PC-3 (cell line): ENCODE measurements around the gene LBX2. TPM values are rescaled to one million over a fixed set of nuclear protein-coding genes. Genes with fewer than 3 reads are reported as not detected.
A peak's percentile ranks its signal among the peaks of the same experiment; 100 is the strongest.

ENCODE experiments used
- ATAC-seq: fragments of 200-7000 bp; cut with Tn5 transposase; 2 replicates; pipeline ENCODE4 v1.9.1; 2020; ENCODE audit warnings: mild to moderate bottlenecking, moderate library complexity
- BruUV-seq: library from RNA; stranded (reverse); fragments of 400-500 nt; replicated peaks from 2 replicates; lab custom pipeline; 2021; lab: Mats Ljungman, UMichigan
- CTCF ChIA-PET: fragments of 300-600 bp; sonication (Branson Sonifier 250); formaldehyde crosslinking; loops from one replicate; lab custom pipeline; 2022; ENCODE audit warnings: antibody characterized with exemption; lab: Charles Lee
- POLR2A ChIA-PET: fragments of 300-600 bp; sonication (Branson Sonifier 250); formaldehyde crosslinking; loops from one replicate; lab custom pipeline; 2022; ENCODE audit warnings: antibody characterized with exemption; ENCODE audit not compliant: unreplicated experiment; lab: Charles Lee
- DNase-seq: peaks from one replicate; pipeline ENCODE4 v3.0.0-alpha.2; 2015
- H2AFZ ChIP-seq: fragments of 300-600 bp; sonication (generic); 2 replicates; pipeline ENCODE4 v1.6.0; 2016; ENCODE audit warnings: antibody characterized with exemption, low read length
- H3F3A ChIP-seq: fragments of 300-600 bp; sonication (generic); one replicate; pipeline ENCODE4 v1.6.0; 2017; ENCODE audit warnings: antibody characterized with exemption, low read length, control low read depth, mild to moderate bottlenecking; ENCODE audit not compliant: unreplicated experiment
- H3K27ac ChIP-seq: fragments of 300-600 bp; sonication (generic); 2 replicates; pipeline ENCODE4 v1.5.1; 2016; ENCODE audit warnings: mild to moderate bottlenecking, low read length
- H3K27me3 ChIP-seq: fragments of 300-600 bp; sonication (generic); 2 replicates; pipeline ENCODE4 v1.6.1; 2016; ENCODE audit warnings: low read length, mixed read lengths
- H3K36me3 ChIP-seq: fragments of 300-600 bp; sonication (generic); 2 replicates; pipeline ENCODE4 v1.6.1; 2016; ENCODE audit warnings: low read depth, mixed run types, low read length, mixed read lengths
- H3K4me1 ChIP-seq: fragments of 300-600 bp; sonication (generic); 2 replicates; pipeline ENCODE4 v1.5.1; 2016; ENCODE audit warnings: low read length; ENCODE audit not compliant: insufficient read depth
- H3K4me2 ChIP-seq: fragments of 300-600 bp; sonication (generic); 2 replicates; pipeline ENCODE4 v1.6.0; 2016; ENCODE audit warnings: low read length
- H3K4me3 ChIP-seq: fragments of 300-600 bp; sonication (generic); 2 replicates; pipeline ENCODE4 v1.5.1; 2016; ENCODE audit warnings: mild to moderate bottlenecking, low read length, mixed read lengths
- H3K79me2 ChIP-seq: fragments of 300-600 bp; sonication (generic); 2 replicates; pipeline ENCODE4 v1.6.1; 2017; ENCODE audit warnings: low read length, mixed read lengths
- H3K9ac ChIP-seq: fragments of 300-600 bp; sonication (generic); 2 replicates; pipeline ENCODE4 v1.6.0; 2016; ENCODE audit warnings: mild to moderate bottlenecking, low read length
- H3K9me2 ChIP-seq: fragments of 300-600 bp; sonication (generic); replicated peaks from 2 replicates; pipeline ENCODE4 v1.6.1; 2016; ENCODE audit warnings: mixed run types, low read length, mixed read lengths
- H3K9me3 ChIP-seq: fragments of 300-600 bp; sonication (generic); 2 replicates; pipeline ENCODE4 v1.6.1; 2016; ENCODE audit warnings: low read length, mixed read lengths
- H4K20me1 ChIP-seq: fragments of 300-600 bp; sonication (generic); 2 replicates; pipeline ENCODE4 v1.6.1; 2016; ENCODE audit warnings: low read length, mixed read lengths
- EZH2 ChIP-seq: fragments of 300-600 bp; sonication (generic); IDR thresholded peaks from one replicate; pipeline ENCODE4 v1.6.1; 2017; ENCODE audit warnings: antibody characterized with exemption, mild to moderate bottlenecking, low read length; ENCODE audit not compliant: unreplicated experiment
- EZH2phosphoT487 ChIP-seq: fragments of 300-600 bp; sonication (generic); IDR thresholded peaks from 2 replicates; pipeline ENCODE4 v1.6.1; 2018; ENCODE audit warnings: mild to moderate bottlenecking, antibody characterized with exemption, low read length, borderline replicate concordance
- intact Hi-C: fragments of 100-400 bp; cut with micrococcal nuclease; formaldehyde crosslinking; loops from 2 replicates; pipeline ENCODE4 v1.9.0; 2023
- total RNA-seq: library from RNA; depleted of rRNA; stranded (reverse); fragments of >200 nt; gene quantifications from 2 replicates; pipeline ENCODE4 v1.2.3, GENCODE V29; 2014
- TF ChIP-seq, protein P1 (sequence below): fragments of 300-600 bp; sonication (generic); conservative IDR thresholded peaks from 2 replicates; pipeline ENCODE4 v1.5.1; 2017; ENCODE audit warnings: antibody characterized with exemption, low read depth, mild to moderate bottlenecking, low read length

Gene LBX2
- total RNA-seq, 1 experiment from 2014 or later, result not detected

DNA sequence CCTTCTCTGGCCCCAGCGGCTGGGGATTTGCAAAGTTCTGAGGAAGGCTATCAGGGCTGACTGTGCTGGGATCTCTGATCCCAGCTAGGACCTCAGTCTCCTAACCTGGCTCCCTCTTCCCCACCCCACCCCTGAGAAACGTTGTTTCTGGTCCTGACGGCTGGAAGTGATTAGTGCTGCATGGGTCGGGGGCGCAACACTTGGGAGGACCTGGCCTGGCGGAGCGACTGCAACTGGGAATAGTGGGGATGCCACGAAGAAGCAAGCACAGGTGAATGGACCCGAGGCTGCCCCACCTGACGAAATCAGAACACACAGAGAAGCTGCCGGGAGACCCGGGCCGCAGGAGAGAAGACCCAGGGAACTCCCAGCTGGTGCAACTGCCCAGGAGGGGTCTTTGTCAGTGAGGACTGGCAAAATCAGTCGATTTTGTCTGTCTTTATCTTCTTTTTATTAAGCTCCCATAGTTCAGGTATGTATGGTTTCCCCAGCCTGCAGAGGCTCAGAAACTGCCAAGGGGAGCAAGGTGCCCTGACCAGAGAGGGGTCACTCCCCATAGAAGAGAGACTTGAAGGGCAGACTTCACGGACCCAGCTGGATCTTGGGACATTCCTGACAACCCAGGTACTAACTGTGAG, 656 bp upstream of the LBX2 start:
- TF ChIP-seq, protein P1, sequence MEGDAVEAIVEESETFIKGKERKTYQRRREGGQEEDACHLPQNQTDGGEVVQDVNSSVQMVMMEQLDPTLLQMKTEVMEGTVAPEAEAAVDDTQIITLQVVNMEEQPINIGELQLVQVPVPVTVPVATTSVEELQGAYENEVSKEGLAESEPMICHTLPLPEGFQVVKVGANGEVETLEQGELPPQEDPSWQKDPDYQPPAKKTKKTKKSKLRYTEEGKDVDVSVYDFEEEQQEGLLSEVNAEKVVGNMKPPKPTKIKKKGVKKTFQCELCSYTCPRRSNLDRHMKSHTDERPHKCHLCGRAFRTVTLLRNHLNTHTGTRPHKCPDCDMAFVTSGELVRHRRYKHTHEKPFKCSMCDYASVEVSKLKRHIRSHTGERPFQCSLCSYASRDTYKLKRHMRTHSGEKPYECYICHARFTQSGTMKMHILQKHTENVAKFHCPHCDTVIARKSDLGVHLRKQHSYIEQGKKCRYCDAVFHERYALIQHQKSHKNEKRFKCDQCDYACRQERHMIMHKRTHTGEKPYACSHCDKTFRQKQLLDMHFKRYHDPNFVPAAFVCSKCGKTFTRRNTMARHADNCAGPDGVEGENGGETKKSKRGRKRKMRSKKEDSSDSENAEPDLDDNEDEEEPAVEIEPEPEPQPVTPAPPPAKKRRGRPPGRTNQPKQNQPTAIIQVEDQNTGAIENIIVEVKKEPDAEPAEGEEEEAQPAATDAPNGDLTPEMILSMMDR, result no peak
- no peak for TF ChIP-seq EZH2
- no peak for TF ChIP-seq EZH2phosphoT487
- no peaks in the 10 kb centered on the region for H3K9me3 ChIP-seq
- H3K4me3 ChIP-seq, result no peak overlapping the region
- no peaks in the 10 kb centered on the region for H4K20me1 ChIP-seq
- CTCF ChIA-PET, result no interaction called here
- no peaks in the 10 kb centered on the region for H3K27me3 ChIP-seq
- peaks cover 3% of the 10 kb centered on the region; the same call in 1 of the 2 replicates for H3K36me3 ChIP-seq
- peaks cover 19% of the 10 kb centered on the region for H3K4me1 ChIP-seq
- no peaks in the 10 kb centered on the region for H3F3A ChIP-seq
- POLR2A ChIA-PET, result no interaction called here
- no peak for ATAC-seq
- H3K27ac ChIP-seq, result no peak overlapping the region
- no peak for DNase-seq
- intact Hi-C loops, result no loop called here
- H3K9ac ChIP-seq, result no peak overlapping the region
- BruUV-seq, result no TSS peak
- no peaks in the 10 kb centered on the region for H3K79me2 ChIP-seq
- H3K9me2 ChIP-seq, result no peaks in the 10 kb centered on the region
- no peak overlapping the region for H3K4me2 ChIP-seq
- no peak overlapping the region for H2AFZ ChIP-seq

GRCh38 chr2:74498500-74499266, 720 bp downstream of the LBX2 start:
- ATAC-seq, result peak; percentile 69
- H3K9ac ChIP-seq, result peak overlapping the region; percentile 19; the same call in 1 of the 2 replicates
- TF ChIP-seq, protein P1, result no peak
- TSS peak; percentile 40 for BruUV-seq
- H3K36me3 ChIP-seq, result peaks cover 7% of the 10 kb centered on the region; the same call in 1 of the 2 replicates
- H2AFZ ChIP-seq, result peak overlapping the region; percentile 87
- CTCF ChIA-PET, result no interaction called here
- no peaks in the 10 kb centered on the region for H3K9me2 ChIP-seq
- H3K27me3 ChIP-seq, result no peaks in the 10 kb centered on the region
- peak; percentile 58 for DNase-seq
- H3F3A ChIP-seq, result no peaks in the 10 kb centered on the region
- H3K9me3 ChIP-seq, result no peaks in the 10 kb centered on the region
- H3K4me2 ChIP-seq, result peak overlapping the region; percentile 94
- intact Hi-C loops, result loop anchor here (1.0 kb wide), 1 partner anchor 15 kb away; the partner anchor contains the start of gene TTC31
- peaks cover 19% of the 10 kb centered on the region for H3K4me1 ChIP-seq
- POLR2A ChIA-PET, result no interaction called here
- H3K27ac ChIP-seq, result no peak overlapping the region
- H4K20me1 ChIP-seq, result no peaks in the 10 kb centered on the region
- H3K79me2 ChIP-seq, result no peaks in the 10 kb centered on the region
- peak overlapping the region; percentile 67 for H3K4me3 ChIP-seq
